ENCODE measurements around the gene DTD2.
A peak's percentile ranks its signal among the peaks of the same experiment; 100 is the strongest.

DTD2 gene

GRCh38 chr14:31405106-31405505 is 52.2 kb downstream of the DTD2 start:
- no peak for DNase-seq (ENCODE audit: low read depth, low spot score)
- no peaks in the 10 kb centered on the region for H3K36me3 ChIP-seq (ENCODE audit: insufficient read depth, low read length)
- H3K4me3 ChIP-seq, result no peak overlapping the region
- H3K27ac ChIP-seq, result no peak overlapping the region
- TF ChIP-seq POLR2AphosphoS5 (IDR thresholded peaks at IDR 0.05; ENCODE audit: borderline replicate concordance, low read depth, low read length) (no peak), FOXP2 (optimal IDR thresholded peaks at IDR 0.05; ENCODE audit: control extremely low read depth, extremely low read length, insufficient read depth) (no peak), EZH2 (IDR thresholded peaks at IDR 0.05) (no peak)
- H3K9me3 ChIP-seq (ENCODE audit: low read depth, low read length), result no peaks in the 10 kb centered on the region
- no peak overlapping the region for H3K9ac ChIP-seq (ENCODE audit: insufficient read length)

GRCh38 chr14:31403707-31404106 is 53.6 kb downstream of the DTD2 start:
- Histone ChIP-seq H3K9me3 (ENCODE audit: low read depth, low read length) (no peaks in the 10 kb centered on the region), H3K9ac (ENCODE audit: insufficient read length) (no peak overlapping the region), H3K36me3 (ENCODE audit: insufficient read depth, low read length) (no peaks in the 10 kb centered on the region), H3K4me3 (no peak overlapping the region), H3K27ac (no peak overlapping the region)
- TF ChIP-seq EZH2 (IDR thresholded peaks at IDR 0.05) (no peak), POLR2AphosphoS5 (IDR thresholded peaks at IDR 0.05; ENCODE audit: borderline replicate concordance, low read depth, low read length) (no peak), FOXP2 (optimal IDR thresholded peaks at IDR 0.05; ENCODE audit: control extremely low read depth, extremely low read length, insufficient read depth) (no peak)
- DNase-seq (ENCODE audit: low read depth, low spot score), result no peak

- no peak for TF ChIP-seq POLR2AphosphoS5 (IDR thresholded peaks at IDR 0.05; ENCODE audit: borderline replicate concordance, low read depth, low read length)
Observed at GRCh38 chr14:31402764-31403439, 54.4 kb downstream of the DTD2 start.

DNA sequence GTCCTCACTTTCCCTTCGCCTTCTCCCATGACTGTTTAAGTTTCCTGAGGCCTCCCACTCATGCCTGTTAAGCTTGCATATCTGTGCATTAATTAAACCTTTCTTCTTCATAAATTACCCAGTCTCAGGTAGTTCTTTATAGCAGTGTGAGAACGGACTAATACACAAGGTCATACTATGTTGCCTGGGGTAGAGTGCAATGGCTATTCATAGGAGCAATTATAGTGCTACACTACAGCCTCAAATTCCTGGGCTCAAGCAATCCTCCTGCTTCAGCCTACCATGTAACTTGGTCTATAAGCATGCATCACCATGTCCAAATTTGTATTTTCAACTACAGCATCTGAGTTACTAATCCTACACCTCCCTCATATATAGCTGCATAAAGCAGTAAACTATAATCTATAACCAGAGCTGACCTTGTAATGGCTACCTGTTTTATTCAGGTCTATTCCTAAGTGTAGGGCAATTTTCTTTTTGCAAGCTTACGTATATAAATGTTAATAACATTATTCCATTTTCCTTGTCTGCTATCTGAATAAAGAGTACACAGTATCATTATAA is 55.9 kb downstream of the DTD2 start:
- H3K36me3 ChIP-seq (ENCODE audit: insufficient read depth, low read length), result no peaks in the 10 kb centered on the region
- no peak overlapping the region for H3K9ac ChIP-seq (ENCODE audit: insufficient read length)
- DNase-seq (ENCODE audit: low read depth, low spot score), result no peak
- no peak overlapping the region for H3K27ac ChIP-seq
- H3K4me3 ChIP-seq, result no peak overlapping the region
- no peak for TF ChIP-seq POLR2AphosphoS5 (IDR thresholded peaks at IDR 0.05; ENCODE audit: borderline replicate concordance, low read depth, low read length)
- TF ChIP-seq EZH2 (IDR thresholded peaks at IDR 0.05), result no peak
- TF ChIP-seq FOXP2 (optimal IDR thresholded peaks at IDR 0.05; ENCODE audit: control extremely low read depth, extremely low read length, insufficient read depth), result no peak
- H3K9me3 ChIP-seq (ENCODE audit: low read depth, low read length), result no peaks in the 10 kb centered on the region

More at GRCh38 chr14:31402764-31403439, 54.4 kb downstream of the DTD2 start:
- no peaks in the 10 kb centered on the region for H3K9me3 ChIP-seq (ENCODE audit: low read depth, low read length)
- H3K9ac ChIP-seq (ENCODE audit: insufficient read length), result no peak overlapping the region
- DNase-seq (ENCODE audit: low read depth, low spot score), result no peak
- no peak overlapping the region for H3K4me3 ChIP-seq
- no peaks in the 10 kb centered on the region for H3K36me3 ChIP-seq (ENCODE audit: insufficient read depth, low read length)
- 0 out of 2 replicates have a peak overlapping the region, but pooled peaks have one; percentile 48 for H3K27ac ChIP-seq

DNA sequence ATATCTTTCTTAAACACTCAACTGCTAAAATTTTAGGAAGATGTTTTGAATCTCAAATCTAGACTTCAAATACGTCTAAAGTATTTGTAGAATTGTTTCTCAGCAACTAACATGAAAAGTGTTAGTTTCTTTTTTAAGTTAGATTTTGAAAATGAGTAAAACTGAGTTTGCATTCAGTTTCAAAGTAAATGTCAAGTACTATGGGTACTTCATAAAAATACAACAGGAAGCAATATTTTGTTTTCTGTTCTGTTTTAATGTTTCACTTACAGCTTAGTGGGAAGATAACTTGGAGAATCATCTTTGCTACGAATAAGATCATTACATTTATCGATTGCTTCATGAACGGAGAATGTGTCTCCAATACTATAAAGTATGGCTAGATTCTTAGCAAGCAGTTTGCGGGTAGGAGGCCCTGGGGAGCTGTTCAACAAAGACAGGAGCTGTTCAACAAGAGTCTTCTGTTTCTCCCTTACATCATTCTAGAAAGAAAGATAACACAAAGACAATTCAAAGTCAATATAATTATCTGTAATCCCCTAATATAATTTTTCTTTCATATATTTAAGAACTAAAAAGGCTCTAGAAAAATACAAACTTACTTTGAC is 57.2 kb downstream of the DTD2 start:
- Histone ChIP-seq H3K4me3 (no peak overlapping the region), H3K9me3 (ENCODE audit: low read depth, low read length) (no peaks in the 10 kb centered on the region), H3K9ac (ENCODE audit: insufficient read length) (no peak overlapping the region), H3K36me3 (ENCODE audit: insufficient read depth, low read length) (no peaks in the 10 kb centered on the region), H3K27ac (peak overlapping the region; percentile 68)
- TF ChIP-seq FOXP2 (optimal IDR thresholded peaks at IDR 0.05; ENCODE audit: control extremely low read depth, extremely low read length, insufficient read depth) (no peak), POLR2AphosphoS5 (IDR thresholded peaks at IDR 0.05; ENCODE audit: borderline replicate concordance, low read depth, low read length) (no peak), EZH2 (IDR thresholded peaks at IDR 0.05) (no peak)
- DNase-seq (ENCODE audit: low read depth, low spot score), result no peak
